H9 (cell line): ENCODE data around the gene PGS1. TPM values are rescaled to one million over a fixed set of nuclear protein-coding genes. Genes with fewer than 3 reads are reported as not detected.
A peak's percentile ranks its signal among the peaks of the same experiment; 100 is the strongest.

Source experiments
- DNase-seq: peaks from one replicate; pipeline ENCODE4 v3.0.0-alpha.2; 2017
- H2AFZ ChIP-seq: one replicate; pipeline ENCODE4 v1.6.1; 2013; ENCODE audit warnings: mild to moderate bottlenecking, low read length, control low read depth, moderate library complexity
- H2AK5ac ChIP-seq: 2 replicates; pipeline ENCODE4 v1.6.1; 2013; ENCODE audit warnings: low read length, control low read depth, mixed read lengths; ENCODE audit not compliant: insufficient read length
- H2BK120ac ChIP-seq: one replicate; pipeline ENCODE4 v1.6.1; 2013; ENCODE audit warnings: low read depth, mild to moderate bottlenecking, low read length, control low read depth, inconsistent platforms; ENCODE audit not compliant: poor library complexity, severe bottlenecking
- H2BK12ac ChIP-seq: 2 replicates; pipeline ENCODE4 v1.6.1; 2013; ENCODE audit warnings: low read length, control low read depth, mixed read lengths, low read depth; ENCODE audit not compliant: insufficient read length
- H2BK15ac ChIP-seq: 2 replicates; pipeline ENCODE4 v1.6.1; 2013; ENCODE audit warnings: low read depth, low read length, control low read depth
- H2BK20ac ChIP-seq: one replicate; pipeline ENCODE4 v1.6.1; 2013; ENCODE audit warnings: low read depth, mild to moderate bottlenecking, low read length, control low read depth, inconsistent platforms; ENCODE audit not compliant: poor library complexity, severe bottlenecking
- H2BK5ac ChIP-seq: 2 replicates; pipeline ENCODE4 v1.6.1; 2013; ENCODE audit warnings: low read length, control low read depth, mixed read lengths; ENCODE audit not compliant: insufficient read length
- H3K14ac ChIP-seq: 2 replicates; pipeline ENCODE4 v1.6.1; 2013; ENCODE audit warnings: low read length, control low read depth; ENCODE audit not compliant: insufficient read depth
- H3K18ac ChIP-seq: 2 replicates; pipeline ENCODE4 v1.6.1; 2013; ENCODE audit warnings: low read depth, mild to moderate bottlenecking, mixed read lengths, low read length, control low read depth; ENCODE audit not compliant: insufficient read length
- H3K23ac ChIP-seq: 2 replicates; pipeline ENCODE4 v1.6.1; 2013; ENCODE audit warnings: low read length, control low read depth, mixed read lengths, low read depth; ENCODE audit not compliant: insufficient read length
- H3K23me2 ChIP-seq: 2 replicates; pipeline ENCODE4 v1.6.1; 2013; ENCODE audit warnings: low read depth, mild to moderate bottlenecking, mixed read lengths, low read length, control low read depth; ENCODE audit not compliant: insufficient read length, poor library complexity, severe bottlenecking
- H3K27ac ChIP-seq: 2 replicates; pipeline ENCODE4 v1.5.1; 2013; ENCODE audit warnings: low read length, control low read depth, mixed read lengths, low read depth; ENCODE audit not compliant: insufficient read length
- H3K27me3 ChIP-seq: 2 replicates; pipeline ENCODE4 v1.6.1; 2013; ENCODE audit warnings: low read length, control low read depth, inconsistent platforms; ENCODE audit not compliant: insufficient read depth
- H3K4ac ChIP-seq: 2 replicates; pipeline ENCODE4 v1.6.1; 2013; ENCODE audit warnings: low read depth, mild to moderate bottlenecking, control low read depth, inconsistent platforms, low read length, moderate library complexity
- H3K4me1 ChIP-seq: 2 replicates; pipeline ENCODE4 v1.6.1; 2013; ENCODE audit warnings: low read length, control low read depth, inconsistent platforms; ENCODE audit not compliant: insufficient read depth
- H3K4me2 ChIP-seq: 2 replicates; pipeline ENCODE4 v1.6.1; 2013; ENCODE audit warnings: low read length, control low read depth, mixed read lengths; ENCODE audit not compliant: insufficient read length, insufficient read depth
- H3K56ac ChIP-seq: 2 replicates; pipeline ENCODE4 v1.6.1; 2013; ENCODE audit warnings: low read depth, mild to moderate bottlenecking, mixed read lengths, low read length, control low read depth; ENCODE audit not compliant: insufficient read length
- H3K79me1 ChIP-seq: 2 replicates; pipeline ENCODE4 v1.6.1; 2013; ENCODE audit warnings: low read depth, mild to moderate bottlenecking, moderate library complexity, low read length, control low read depth, inconsistent platforms; ENCODE audit not compliant: insufficient read depth, poor library complexity, severe bottlenecking
- H3K79me2 ChIP-seq: 2 replicates; pipeline ENCODE4 v1.6.1; 2013; ENCODE audit warnings: low read length, control low read depth, inconsistent platforms; ENCODE audit not compliant: insufficient read depth
- H3K9ac ChIP-seq: 2 replicates; pipeline ENCODE4 v1.6.1; 2013; ENCODE audit warnings: low read length, control low read depth, mixed read lengths; ENCODE audit not compliant: insufficient read length; ENCODE audit errors: extremely low read depth
- H3K9me3 ChIP-seq: one replicate; pipeline ENCODE4 v1.6.1; 2013; ENCODE audit warnings: low read depth, low read length, inconsistent platforms; ENCODE audit not compliant: control insufficient read depth
- H3T11ph ChIP-seq: one replicate; pipeline ENCODE4 v1.6.1; 2013; ENCODE audit warnings: mild to moderate bottlenecking, low read length, control low read depth, inconsistent platforms
- H4K20me1 ChIP-seq: one replicate; pipeline ENCODE4 v1.6.1; 2013; ENCODE audit not compliant: control insufficient read depth, insufficient read length, insufficient read depth
- H4K5ac ChIP-seq: 2 replicates; pipeline ENCODE4 v1.6.1; 2013; ENCODE audit warnings: low read depth, mild to moderate bottlenecking, mixed read lengths, low read length, control low read depth; ENCODE audit not compliant: insufficient read length
- H4K8ac ChIP-seq: replicated peaks from 2 replicates; pipeline ENCODE4 v1.6.1; 2013; ENCODE audit warnings: low read length, control low read depth, mixed read lengths, low read depth; ENCODE audit not compliant: insufficient read length
- H4K91ac ChIP-seq: 2 replicates; pipeline ENCODE4 v1.6.1; 2013; ENCODE audit warnings: low read depth, mild to moderate bottlenecking, moderate library complexity, mixed read lengths, low read length, control low read depth; ENCODE audit not compliant: insufficient read length
- H3K27ac Mint-ChIP-seq, 3 experiments: 2 replicates in 2 of 3; 3 replicates in 1 of 3; pipeline ENCODE4 v1.8.0; 2020 to 2021; ENCODE audit warnings: mixed read lengths in 3 of 3, mild to moderate bottlenecking in 1 of 3, moderate library complexity in 1 of 3
- H3K27me3 Mint-ChIP-seq: 2 replicates; pipeline ENCODE4 v1.8.0; 2021; ENCODE audit warnings: low read depth, mild to moderate bottlenecking, moderate library complexity, mixed read lengths
- H3K36me3 Mint-ChIP-seq, 3 experiments: 2 replicates in 2 of 3; 3 replicates in 1 of 3; pipeline ENCODE4 v1.8.0; 2020 to 2021; ENCODE audit warnings: low read depth in 3 of 3, mixed read lengths in 3 of 3; ENCODE audit not compliant: insufficient read depth in 1 of 3
- H3K4me1 Mint-ChIP-seq, 2 experiments: 2 replicates each; pipeline ENCODE4 v1.8.0; 2020; ENCODE audit warnings: mixed read lengths in 2 of 2
- H3K4me3 Mint-ChIP-seq, 2 experiments: 2 replicates in 1 of 2; 3 replicates in 1 of 2; pipeline ENCODE4 v1.8.0; 2020 to 2021; ENCODE audit warnings: mild to moderate bottlenecking in 2 of 2, mixed read lengths in 2 of 2, moderate library complexity in 1 of 2
- H3K9me3 Mint-ChIP-seq, 2 experiments: 2 replicates in 1 of 2; 3 replicates in 1 of 2; pipeline ENCODE4 v1.8.0; 2020; ENCODE audit warnings: mild to moderate bottlenecking in 2 of 2, mixed read lengths in 2 of 2, moderate library complexity in 1 of 2
- WGBS: extraction: QIAGEN DNeasy Blood & Tissue Kit; methylation state at CpG from one replicate; pipeline ENCODE4 v1.1.7; 2013; ENCODE audit warnings: missing lambda C conversion rate, low lambda C conversion rate, mixed read lengths; ENCODE audit not compliant: insufficient read length; ENCODE audit errors: extremely low coverage; 5-methylcytosine and 5-hydroxymethylcytosine counted together
- total RNA-seq: library from RNA; stranded (reverse); gene quantifications from 2 replicates; pipeline ENCODE4 v1.2.1, GENCODE V29; 2021
- TF ChIP-seq, protein P1 (sequence below): fragments of 200-600 bp; sonication (generic); conservative IDR thresholded peaks from 3 replicates; pipeline ENCODE4 v1.8.0; 2021; ENCODE audit warnings: antibody characterized with exemption, mild to moderate bottlenecking

PGS1 gene
- total RNA-seq, 1 experiment from 2014 or later, result 45.7 TPM

DNA sequence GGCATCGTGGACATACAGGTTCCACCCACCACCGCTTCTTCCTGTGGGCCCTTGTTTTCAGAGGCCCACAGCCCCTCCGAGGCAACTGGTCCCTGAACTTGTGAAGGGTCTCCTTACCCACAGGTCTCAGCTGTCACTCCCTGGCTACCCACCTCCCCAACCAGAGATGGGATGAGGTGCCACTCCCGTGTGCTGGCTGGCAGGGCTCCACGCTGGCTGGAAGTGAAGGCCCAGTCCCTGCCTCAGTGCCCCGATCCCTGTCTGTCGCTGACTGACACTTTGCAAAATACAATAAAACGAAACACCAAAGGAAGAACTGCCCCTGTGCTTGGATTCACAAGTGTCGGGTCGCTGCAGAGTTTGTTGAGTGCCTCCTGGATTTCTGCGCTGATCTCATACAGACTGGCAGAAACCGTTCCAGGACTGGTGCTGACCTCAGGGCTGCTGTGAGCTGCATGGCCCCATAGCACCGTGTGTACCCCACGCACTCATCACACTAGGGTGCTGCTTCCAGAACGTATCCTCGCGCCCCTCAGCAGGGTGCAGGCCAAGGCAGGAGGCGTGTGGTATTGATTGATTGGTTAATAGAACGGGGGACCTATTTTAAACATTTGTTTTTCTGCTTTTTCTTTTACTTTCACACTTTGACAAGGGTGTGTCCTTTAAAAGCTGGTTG, 57.0 kb downstream of the PGS1 start:
- no peak overlapping the region for H3K27ac ChIP-seq
- H3K14ac ChIP-seq, result no peak overlapping the region
- no peaks in the 10 kb centered on the region for H3K27me3 ChIP-seq
- H3K4me3 Mint-ChIP-seq, result no peak overlapping the region
- no peak overlapping the region for H3K23ac ChIP-seq
- no CpG with 5 or more reads among the region's 19 CpGs for WGBS
- no peak overlapping the region for H2BK5ac ChIP-seq
- H3K27me3 Mint-ChIP-seq, result peaks cover 7% of the 10 kb centered on the region
- H2BK20ac ChIP-seq, result no peak overlapping the region
- no peaks in the 10 kb centered on the region for H3K79me2 ChIP-seq
- no peak overlapping the region for H3T11ph ChIP-seq
- H3K79me1 ChIP-seq, result no peaks in the 10 kb centered on the region
- H2BK12ac ChIP-seq, result no peak overlapping the region
- no peak overlapping the region for H2BK15ac ChIP-seq
- no peak for DNase-seq
- peaks cover 17 to 30% of the 10 kb centered on the region in 2 experiments for H3K4me1 Mint-ChIP-seq
- peaks cover 10 to 13% of the 10 kb centered on the region in 2 experiments; a peak in 4 of 5 replicates for H3K9me3 Mint-ChIP-seq
- H3K9ac ChIP-seq, result no peak overlapping the region
- no peak overlapping the region for H3K18ac ChIP-seq
- H3K23me2 ChIP-seq, result no peaks in the 10 kb centered on the region
- H2BK120ac ChIP-seq, result no peak overlapping the region
- TF ChIP-seq, protein P1, sequence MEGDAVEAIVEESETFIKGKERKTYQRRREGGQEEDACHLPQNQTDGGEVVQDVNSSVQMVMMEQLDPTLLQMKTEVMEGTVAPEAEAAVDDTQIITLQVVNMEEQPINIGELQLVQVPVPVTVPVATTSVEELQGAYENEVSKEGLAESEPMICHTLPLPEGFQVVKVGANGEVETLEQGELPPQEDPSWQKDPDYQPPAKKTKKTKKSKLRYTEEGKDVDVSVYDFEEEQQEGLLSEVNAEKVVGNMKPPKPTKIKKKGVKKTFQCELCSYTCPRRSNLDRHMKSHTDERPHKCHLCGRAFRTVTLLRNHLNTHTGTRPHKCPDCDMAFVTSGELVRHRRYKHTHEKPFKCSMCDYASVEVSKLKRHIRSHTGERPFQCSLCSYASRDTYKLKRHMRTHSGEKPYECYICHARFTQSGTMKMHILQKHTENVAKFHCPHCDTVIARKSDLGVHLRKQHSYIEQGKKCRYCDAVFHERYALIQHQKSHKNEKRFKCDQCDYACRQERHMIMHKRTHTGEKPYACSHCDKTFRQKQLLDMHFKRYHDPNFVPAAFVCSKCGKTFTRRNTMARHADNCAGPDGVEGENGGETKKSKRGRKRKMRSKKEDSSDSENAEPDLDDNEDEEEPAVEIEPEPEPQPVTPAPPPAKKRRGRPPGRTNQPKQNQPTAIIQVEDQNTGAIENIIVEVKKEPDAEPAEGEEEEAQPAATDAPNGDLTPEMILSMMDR, result no peak
- H3K27ac Mint-ChIP-seq, result peak overlapping the region in 1 of 3 experiments; percentile 70; a peak in 4 of 7 replicates
- no peak overlapping the region for H2AK5ac ChIP-seq
- H4K91ac ChIP-seq, result no peak overlapping the region
- H3K4ac ChIP-seq, result no peak overlapping the region
- no peaks in the 10 kb centered on the region for H3K9me3 ChIP-seq
- H3K36me3 Mint-ChIP-seq, result peaks cover 0 to 6% (median 0%) of the 10 kb centered on the region in 3 experiments; a peak in 2 of 7 replicates
- no peaks in the 10 kb centered on the region for H4K20me1 ChIP-seq
- no peaks in the 10 kb centered on the region; the same call in none of the 2 replicates for H3K4me1 ChIP-seq
- H4K8ac ChIP-seq, result no peak overlapping the region
- H3K4me2 ChIP-seq, result no peak overlapping the region
- H3K56ac ChIP-seq, result no peak overlapping the region
- no peak overlapping the region for H2AFZ ChIP-seq
- H4K5ac ChIP-seq, result no peak overlapping the region
